GM12872 (cell line): ENCODE data around the gene MROH2A.

Source experiments
- TF ChIP-seq, protein P1 (sequence below): IDR thresholded peaks from 3 replicates; pipeline ENCODE4 v1.5.1; 2011; ENCODE audit warnings: low read depth, mild to moderate bottlenecking, low read length, moderate library complexity; ENCODE audit not compliant: insufficient read depth

The MROH2A gene

DNA sequence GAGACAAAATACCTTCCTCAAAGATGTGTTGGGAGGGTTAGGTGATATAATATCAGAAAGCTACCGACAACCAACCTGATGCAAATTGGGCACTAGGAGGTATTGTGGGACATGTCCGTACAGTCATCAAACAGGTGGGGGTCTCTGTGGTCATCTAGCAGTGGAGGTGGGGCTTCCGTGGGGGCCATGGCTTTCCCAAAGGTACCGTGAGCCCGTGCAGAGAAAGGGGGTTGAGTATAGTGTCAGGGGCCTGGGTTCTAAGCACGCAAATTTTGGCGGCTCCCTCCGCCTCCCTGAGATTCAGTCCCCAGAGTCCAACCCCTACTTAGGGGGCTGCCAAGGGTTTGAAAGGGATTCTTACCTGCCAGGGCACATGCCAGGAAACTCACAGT, 43.6 kb downstream of the MROH2A start:
- TF ChIP-seq, protein P1, sequence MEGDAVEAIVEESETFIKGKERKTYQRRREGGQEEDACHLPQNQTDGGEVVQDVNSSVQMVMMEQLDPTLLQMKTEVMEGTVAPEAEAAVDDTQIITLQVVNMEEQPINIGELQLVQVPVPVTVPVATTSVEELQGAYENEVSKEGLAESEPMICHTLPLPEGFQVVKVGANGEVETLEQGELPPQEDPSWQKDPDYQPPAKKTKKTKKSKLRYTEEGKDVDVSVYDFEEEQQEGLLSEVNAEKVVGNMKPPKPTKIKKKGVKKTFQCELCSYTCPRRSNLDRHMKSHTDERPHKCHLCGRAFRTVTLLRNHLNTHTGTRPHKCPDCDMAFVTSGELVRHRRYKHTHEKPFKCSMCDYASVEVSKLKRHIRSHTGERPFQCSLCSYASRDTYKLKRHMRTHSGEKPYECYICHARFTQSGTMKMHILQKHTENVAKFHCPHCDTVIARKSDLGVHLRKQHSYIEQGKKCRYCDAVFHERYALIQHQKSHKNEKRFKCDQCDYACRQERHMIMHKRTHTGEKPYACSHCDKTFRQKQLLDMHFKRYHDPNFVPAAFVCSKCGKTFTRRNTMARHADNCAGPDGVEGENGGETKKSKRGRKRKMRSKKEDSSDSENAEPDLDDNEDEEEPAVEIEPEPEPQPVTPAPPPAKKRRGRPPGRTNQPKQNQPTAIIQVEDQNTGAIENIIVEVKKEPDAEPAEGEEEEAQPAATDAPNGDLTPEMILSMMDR, result no peak

DNA sequence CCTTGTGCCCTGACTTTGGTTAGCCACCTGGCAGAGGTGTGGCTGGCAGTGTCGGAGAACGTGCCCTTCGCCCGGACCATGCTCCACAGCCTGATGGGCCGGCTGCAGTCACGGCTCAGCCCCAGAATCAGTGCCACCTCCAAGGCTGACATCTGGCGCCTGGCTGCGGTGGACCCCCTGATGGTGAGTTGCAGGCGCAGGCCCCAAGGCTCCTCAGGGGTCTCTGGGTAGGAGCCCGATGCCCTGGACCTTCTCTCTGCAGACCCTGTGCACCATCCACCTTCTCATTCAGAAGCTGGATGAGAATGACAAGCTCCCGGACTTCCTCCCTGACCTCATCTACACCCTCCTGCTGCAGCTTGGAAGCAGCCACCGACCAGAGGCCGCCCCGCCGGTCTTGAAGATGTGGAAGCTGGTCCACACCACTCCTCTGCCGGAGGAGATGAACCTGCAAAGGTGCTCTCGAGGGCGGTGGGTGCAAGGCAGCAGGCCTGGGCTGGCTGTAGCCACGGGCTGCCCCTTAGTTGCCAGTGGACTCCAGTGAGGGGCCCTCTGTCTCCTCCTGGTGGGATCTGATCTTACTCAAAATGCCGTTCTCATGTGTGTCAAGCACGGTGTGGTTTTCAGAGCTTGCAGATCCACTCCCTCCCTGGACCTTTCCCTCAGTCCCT, 44.1 kb downstream of the MROH2A start:
- TF ChIP-seq, protein P1, result no peak

DNA sequence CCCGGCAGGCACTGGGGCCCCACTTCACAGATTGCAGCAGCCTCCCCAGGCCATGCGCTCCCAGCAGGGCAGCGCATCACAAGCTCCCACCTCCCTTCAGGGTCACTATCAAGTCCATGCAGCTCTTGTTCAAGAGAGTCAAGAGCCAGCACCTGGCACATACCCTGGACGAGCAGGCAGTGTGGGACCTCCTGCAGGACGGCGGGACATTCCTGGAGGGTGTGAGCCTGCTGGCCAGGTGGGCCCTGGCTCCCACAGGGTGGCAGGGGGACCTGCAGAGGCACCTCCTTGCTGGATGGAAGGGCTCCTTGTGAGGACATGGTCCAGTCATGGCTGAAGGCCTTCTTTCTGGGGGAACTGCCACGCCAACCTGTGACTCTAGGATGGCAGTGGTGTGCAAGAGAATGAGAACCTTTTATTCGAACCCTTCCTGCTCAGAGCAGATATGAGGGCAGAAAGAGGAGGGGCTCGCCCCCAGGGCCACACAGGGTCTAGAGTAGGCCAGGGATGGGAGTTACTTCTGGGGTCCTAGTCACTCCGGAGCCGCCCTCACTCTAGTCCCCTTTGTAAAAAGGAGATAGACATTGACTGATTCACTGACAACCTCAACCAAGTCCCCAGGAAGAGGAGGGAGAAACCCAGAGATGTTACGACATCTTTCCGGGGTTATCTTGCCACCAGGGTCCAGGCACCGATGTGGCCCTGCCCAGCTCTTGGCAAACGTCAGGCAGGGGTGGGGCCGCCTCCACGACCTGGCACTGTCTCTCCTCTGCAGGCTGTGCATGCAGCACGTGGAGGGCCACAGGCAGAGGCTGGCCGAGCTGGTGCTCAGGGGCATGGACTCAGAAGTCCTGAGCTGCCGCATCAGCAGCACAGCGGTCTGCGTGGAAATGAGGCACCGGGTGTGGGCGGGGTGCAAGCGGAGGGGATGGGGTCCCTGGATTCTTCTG, 44.9 kb downstream of the MROH2A start:
- TF ChIP-seq, protein P1, result no peak

DNA sequence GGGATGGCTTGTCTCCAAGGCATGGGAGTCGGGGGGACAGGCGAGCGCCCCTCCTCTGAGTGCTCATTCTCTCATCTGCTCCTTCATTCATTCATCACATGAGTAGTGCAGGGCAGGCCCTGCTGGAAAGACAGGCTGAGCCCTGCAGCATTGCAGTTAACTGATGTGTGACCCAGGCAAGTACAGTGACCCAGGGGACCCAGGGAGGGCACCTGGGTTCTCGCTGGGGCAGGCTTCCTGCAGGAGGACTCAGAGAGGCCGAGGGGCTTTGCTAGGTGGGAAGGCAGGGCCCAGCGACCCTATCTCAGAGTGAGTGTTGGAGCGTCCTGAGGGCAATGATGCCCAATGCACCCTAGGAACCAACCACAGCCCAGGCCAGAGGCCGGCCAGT, 45.6 kb downstream of the MROH2A start:
- TF ChIP-seq, protein P1, result no peak

DNA sequence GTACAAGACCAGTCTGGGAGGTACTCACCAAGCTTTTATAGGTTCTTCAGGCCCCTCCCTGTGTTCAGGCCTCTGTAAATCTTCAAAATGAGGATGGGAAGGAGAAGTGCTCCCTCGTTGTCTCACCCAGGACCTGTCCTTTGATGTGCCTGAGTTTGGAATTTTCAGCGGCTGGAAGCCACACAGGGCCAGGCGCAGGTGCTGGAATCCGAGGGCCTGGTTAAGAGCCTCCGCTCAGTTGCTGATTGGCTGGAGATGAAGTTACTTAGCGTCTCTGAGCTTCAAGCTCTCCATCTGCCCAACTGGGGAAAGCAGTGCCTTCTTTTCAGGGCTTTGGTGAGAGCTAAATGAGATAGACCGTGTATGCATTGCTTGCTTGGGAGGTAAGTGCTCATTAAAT, 46.2 kb downstream of the MROH2A start:
- TF ChIP-seq, protein P1, result no peak

DNA sequence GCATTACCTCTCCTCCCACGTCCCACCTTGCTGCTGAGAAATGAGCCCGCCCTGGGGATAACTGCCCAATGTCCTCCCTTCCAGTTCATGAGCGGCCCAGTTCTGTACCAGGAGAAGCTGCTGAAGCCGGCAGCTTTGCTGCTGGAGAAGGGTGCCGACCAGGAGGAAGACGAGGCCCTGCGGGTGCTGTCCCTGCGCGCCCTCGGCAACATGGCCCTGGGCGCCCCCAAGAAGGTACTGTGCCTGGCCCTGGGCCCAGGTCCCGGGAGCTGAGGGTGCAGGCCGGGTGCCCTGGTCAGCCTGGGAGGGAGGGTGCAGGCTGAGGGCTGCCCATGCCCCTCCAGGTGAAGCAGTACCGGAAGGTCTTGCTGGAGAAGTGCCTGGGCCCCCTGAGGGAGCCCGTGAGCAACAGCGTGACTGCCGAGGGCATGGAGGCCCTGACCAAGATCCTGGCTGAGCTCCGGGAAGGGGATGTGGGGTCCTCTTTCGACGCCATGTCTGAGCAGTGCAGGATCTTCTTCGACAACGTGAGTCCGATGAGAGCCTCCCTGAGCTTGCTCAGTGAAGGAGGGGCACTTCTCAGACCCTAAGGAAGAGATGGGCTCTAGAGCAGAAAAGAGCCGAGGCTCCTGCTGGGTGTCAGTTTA, 50.5 kb downstream of the MROH2A start:
- TF ChIP-seq, protein P1, result no peak
